HEK293 (cell line): ENCODE measurements around the gene CIROP.

Experiments
- CTCF ChIA-PET: fragments of 350-600 bp; formaldehyde crosslinking; extraction: SDS; loops from one replicate; lab custom pipeline; 2021; ENCODE audit warnings: antibody characterized with exemption; lab: Yijun Ruan, JAX
- POLR2A ChIA-PET: fragments of 300-600 bp; formaldehyde crosslinking; extraction: SDS; loops from one replicate; lab custom pipeline; 2020; ENCODE audit warnings: antibody characterized with exemption, inconsistent platforms; lab: Yijun Ruan, JAX
- H3K27ac ChIP-seq: fragments of 200-500 bp; sonication (Bioruptor generic); 2 replicates; pipeline ENCODE4 v1.5.1; 2014; ENCODE audit warnings: low read depth, low read length, control low read depth, inconsistent platforms; ENCODE audit errors: extremely low read depth
- H3K36me3 ChIP-seq, 2 experiments: fragments of 200-500 bp in 1 of 2; sonication (Bioruptor generic) in 1 of 2; 1 replicate in 1 of 2; 2 replicates in 1 of 2; pipeline ENCODE4 v1.5.1; 2014 to 2017; ENCODE audit warnings: inconsistent platforms in 2 of 2, low read length in 2 of 2; ENCODE audit not compliant: control insufficient read depth in 2 of 2, insufficient read depth in 1 of 2
- H3K4me1 ChIP-seq: fragments of 200-500 bp; sonication (Bioruptor generic); 2 replicates; pipeline ENCODE4 v1.5.1; 2014; ENCODE audit warnings: mild to moderate bottlenecking, low read length, inconsistent platforms; ENCODE audit not compliant: control insufficient read depth, insufficient read depth
- H3K4me3 ChIP-seq: 2 replicates; pipeline ENCODE4 v1.5.1; 2011; ENCODE audit warnings: low read depth, mild to moderate bottlenecking, control low read depth, low read length, moderate library complexity
- H3K9me3 ChIP-seq: fragments of 200-500 bp; sonication (Bioruptor generic); 2 replicates; pipeline ENCODE4 v1.5.1; 2014; ENCODE audit warnings: low read depth, low read length, inconsistent platforms; ENCODE audit not compliant: control insufficient read depth, insufficient read depth
- GLI4 ChIP-seq: fragments of 450-650 bp; formaldehyde crosslinking; IDR thresholded peaks from 2 replicates; pipeline ENCODE4 v1.5.1; 2016; ENCODE audit warnings: missing biosample characterization, missing genetic modification characterization
- KLF1 ChIP-seq: fragments of 450-650 bp; formaldehyde crosslinking; IDR thresholded peaks from 2 replicates; pipeline ENCODE4 v1.5.1; 2016; ENCODE audit warnings: missing biosample characterization, missing genetic modification characterization
- PRDM1 ChIP-seq: fragments of 450-650 bp; formaldehyde crosslinking; IDR thresholded peaks from 2 replicates; pipeline ENCODE4; 2016; ENCODE audit warnings: missing biosample characterization, missing genetic modification characterization
- SP2 ChIP-seq: fragments of 450-650 bp; formaldehyde crosslinking; IDR thresholded peaks from 2 replicates; pipeline ENCODE4 v1.5.1; 2016; ENCODE audit warnings: missing biosample characterization, missing genetic modification characterization
- SP3 ChIP-seq: fragments of 450-650 bp; formaldehyde crosslinking; IDR thresholded peaks from 2 replicates; pipeline ENCODE4 v1.5.1; 2016; ENCODE audit warnings: missing biosample characterization, missing genetic modification characterization
- ZBTB1 ChIP-seq: fragments of 450-650 bp; formaldehyde crosslinking; IDR thresholded peaks from 2 replicates; pipeline ENCODE4 v1.5.1; 2016; ENCODE audit warnings: missing biosample characterization, missing genetic modification characterization
- ZNF169 ChIP-seq: fragments of 450-650 bp; formaldehyde crosslinking; IDR thresholded peaks from 2 replicates; pipeline ENCODE4 v1.5.1; 2016; ENCODE audit warnings: missing biosample characterization, missing genetic modification characterization
- ZNF221 ChIP-seq: fragments of 450-650 bp; formaldehyde crosslinking; IDR thresholded peaks from 2 replicates; pipeline ENCODE4 v1.5.1; 2017; ENCODE audit warnings: missing biosample characterization, missing genetic modification characterization, borderline replicate concordance
- ZNF324 ChIP-seq: fragments of 450-650 bp; formaldehyde crosslinking; IDR thresholded peaks from 2 replicates; pipeline ENCODE4 v1.5.1; 2016; ENCODE audit warnings: missing biosample characterization, missing genetic modification characterization
- ZNF37A ChIP-seq: fragments of 450-650 bp; IDR thresholded peaks from 2 replicates; pipeline ENCODE4 v1.5.1; 2018; ENCODE audit warnings: missing biosample characterization, missing genetic modification characterization
- ZNF394 ChIP-seq: fragments of 450-650 bp; formaldehyde crosslinking; IDR thresholded peaks from 2 replicates; pipeline ENCODE4 v1.5.1; 2016; ENCODE audit warnings: missing biosample characterization, missing genetic modification characterization, mild to moderate bottlenecking, moderate library complexity, borderline replicate concordance
- ZNF837 ChIP-seq: fragments of 450-650 bp; formaldehyde crosslinking; IDR thresholded peaks from 2 replicates; pipeline ENCODE4 v1.5.1; 2016; ENCODE audit warnings: missing biosample characterization, missing genetic modification characterization
- ZXDB ChIP-seq: fragments of 450-650 bp; formaldehyde crosslinking; IDR thresholded peaks from 2 replicates; pipeline ENCODE4 v1.5.1; 2016; ENCODE audit warnings: missing biosample characterization, missing genetic modification characterization
- TF ChIP-seq, protein P1 (sequence below): fragments of 450-650 bp; formaldehyde crosslinking; conservative IDR thresholded peaks from 2 replicates; pipeline ENCODE4 v1.5.1; 2016; ENCODE audit warnings: low read depth, missing biosample characterization, missing genetic modification characterization
- TF ChIP-seq, protein P2 (sequence below): fragments of 450-650 bp; formaldehyde crosslinking; IDR thresholded peaks from 2 replicates; pipeline ENCODE4 v1.5.1; 2016; ENCODE audit warnings: missing biosample characterization, missing genetic modification characterization, borderline replicate concordance
- TF ChIP-seq, protein P3 (sequence below): fragments of 450-650 bp; formaldehyde crosslinking; IDR thresholded peaks from 2 replicates; pipeline ENCODE4 v1.5.1; 2017; ENCODE audit warnings: missing biosample characterization, missing genetic modification characterization
- TF ChIP-seq, protein P4 (sequence below): fragments of 450-650 bp; formaldehyde crosslinking; IDR thresholded peaks from 2 replicates; pipeline ENCODE4 v1.5.0; 2017; ENCODE audit warnings: missing biosample characterization, missing genetic modification characterization, borderline replicate concordance
- TF ChIP-seq, protein P5 (sequence below): fragments of 450-650 bp; formaldehyde crosslinking; IDR thresholded peaks from 2 replicates; pipeline ENCODE4 v1.5.1; 2016; ENCODE audit warnings: missing biosample characterization, missing genetic modification characterization
- TF ChIP-seq, protein P6 (sequence below): fragments of 450-650 bp; formaldehyde crosslinking; IDR thresholded peaks from 2 replicates; pipeline ENCODE4 v1.5.1; 2016; ENCODE audit warnings: missing biosample characterization, missing genetic modification characterization, borderline replicate concordance

Gene CIROP

DNA sequence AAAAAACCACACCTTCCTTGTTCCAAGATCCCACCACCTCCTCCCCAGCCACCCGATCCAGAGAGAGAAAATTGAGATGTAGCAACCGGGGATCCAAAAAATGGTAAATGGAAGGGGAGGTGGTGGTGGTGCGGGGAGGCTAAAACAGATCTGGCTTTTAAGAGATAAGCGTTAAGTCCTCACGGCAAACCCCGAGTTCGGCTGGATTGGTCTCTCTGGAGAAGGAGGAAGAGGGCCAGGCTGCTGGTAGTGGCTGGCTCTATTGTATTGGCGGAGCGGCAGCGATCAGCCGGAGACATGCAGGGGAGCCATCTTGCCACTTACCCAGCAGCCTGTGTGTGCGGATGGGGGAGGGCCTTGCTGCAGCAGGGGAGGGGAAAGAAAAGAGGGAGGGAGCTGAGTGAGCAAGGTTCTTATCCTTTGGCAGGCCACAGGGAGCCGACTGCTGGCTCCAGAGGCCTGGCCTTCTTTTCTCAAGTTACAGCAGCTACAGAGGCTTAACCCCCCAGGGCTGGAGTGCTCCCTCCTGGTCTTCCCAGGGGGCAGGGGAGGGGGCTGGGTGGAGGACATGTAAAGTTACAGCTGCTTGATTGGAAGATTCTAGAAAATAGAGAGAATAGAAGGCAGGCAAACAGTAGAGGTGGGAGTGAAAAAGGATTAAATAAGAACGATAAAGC is 33.4 kb downstream of the CIROP start:
- Histone ChIP-seq H3K27ac (peak overlapping the region; percentile 84), H3K4me1 (peaks cover 16% of the 10 kb centered on the region), H3K36me3 (peaks cover 28 to 59% of the 10 kb centered on the region in 2 experiments), H3K9me3 (no peaks in the 10 kb centered on the region), H3K4me3 (peak overlapping the region; percentile 65)
- ChIA-PET CTCF (interaction anchor here (0.6 to 4.0 kb wide), 14 partner anchors 9 to 1160 kb away, joined by 3 to 21 read pairs (median 8); partner anchors contain the start of genes ACIN1, C14orf119 and CDH24), POLR2A (interaction anchor here (0.6 to 3.5 kb wide), 14 partner anchors 8 to 250 kb away, joined by 3 to 48 read pairs (median 4); partner anchors contain the start of genes ACIN1, AJUBA, C14orf119 and PABPN1)
- TF ChIP-seq GLI4 (tag by site-specific recombination), result no peak
- TF ChIP-seq ZBTB1 (tag by site-specific recombination), result no peak
- TF ChIP-seq SP2, result peak; percentile 72
- TF ChIP-seq, protein P1, sequence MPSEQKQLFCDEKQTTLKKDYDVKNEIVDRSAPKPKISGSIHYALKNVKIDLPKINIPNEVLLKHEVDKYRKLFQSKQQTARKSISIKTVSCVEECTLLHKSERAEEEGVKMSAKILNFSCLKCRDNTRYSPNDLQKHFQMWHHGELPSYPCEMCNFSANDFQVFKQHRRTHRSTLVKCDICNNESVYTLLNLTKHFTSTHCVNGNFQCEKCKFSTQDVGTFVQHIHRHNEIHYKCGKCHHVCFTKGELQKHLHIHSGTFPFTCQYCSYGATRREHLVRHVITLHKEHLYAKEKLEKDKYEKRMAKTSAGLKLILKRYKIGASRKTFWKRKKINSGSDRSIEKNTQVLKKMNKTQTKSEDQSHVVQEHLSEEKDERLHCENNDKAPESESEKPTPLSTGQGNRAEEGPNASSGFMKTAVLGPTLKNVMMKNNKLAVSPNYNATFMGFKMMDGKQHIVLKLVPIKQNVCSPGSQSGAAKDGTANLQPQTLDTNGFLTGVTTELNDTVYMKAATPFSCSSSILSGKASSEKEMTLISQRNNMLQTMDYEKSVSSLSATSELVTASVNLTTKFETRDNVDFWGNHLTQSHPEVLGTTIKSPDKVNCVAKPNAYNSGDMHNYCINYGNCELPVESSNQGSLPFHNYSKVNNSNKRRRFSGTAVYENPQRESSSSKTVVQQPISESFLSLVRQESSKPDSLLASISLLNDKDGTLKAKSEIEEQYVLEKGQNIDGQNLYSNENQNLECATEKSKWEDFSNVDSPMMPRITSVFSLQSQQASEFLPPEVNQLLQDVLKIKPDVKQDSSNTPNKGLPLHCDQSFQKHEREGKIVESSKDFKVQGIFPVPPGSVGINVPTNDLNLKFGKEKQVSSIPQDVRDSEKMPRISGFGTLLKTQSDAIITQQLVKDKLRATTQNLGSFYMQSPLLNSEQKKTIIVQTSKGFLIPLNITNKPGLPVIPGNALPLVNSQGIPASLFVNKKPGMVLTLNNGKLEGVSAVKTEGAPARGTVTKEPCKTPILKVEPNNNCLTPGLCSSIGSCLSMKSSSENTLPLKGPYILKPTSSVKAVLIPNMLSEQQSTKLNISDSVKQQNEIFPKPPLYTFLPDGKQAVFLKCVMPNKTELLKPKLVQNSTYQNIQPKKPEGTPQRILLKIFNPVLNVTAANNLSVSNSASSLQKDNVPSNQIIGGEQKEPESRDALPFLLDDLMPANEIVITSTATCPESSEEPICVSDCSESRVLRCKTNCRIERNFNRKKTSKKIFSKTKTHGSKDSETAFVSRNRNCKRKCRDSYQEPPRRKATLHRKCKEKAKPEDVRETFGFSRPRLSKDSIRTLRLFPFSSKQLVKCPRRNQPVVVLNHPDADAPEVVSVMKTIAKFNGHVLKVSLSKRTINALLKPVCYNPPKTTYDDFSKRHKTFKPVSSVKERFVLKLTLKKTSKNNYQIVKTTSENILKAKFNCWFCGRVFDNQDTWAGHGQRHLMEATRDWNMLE (tag by site-specific recombination), result no peak
- TF ChIP-seq ZNF37A, result no peak
- TF ChIP-seq, protein P2, sequence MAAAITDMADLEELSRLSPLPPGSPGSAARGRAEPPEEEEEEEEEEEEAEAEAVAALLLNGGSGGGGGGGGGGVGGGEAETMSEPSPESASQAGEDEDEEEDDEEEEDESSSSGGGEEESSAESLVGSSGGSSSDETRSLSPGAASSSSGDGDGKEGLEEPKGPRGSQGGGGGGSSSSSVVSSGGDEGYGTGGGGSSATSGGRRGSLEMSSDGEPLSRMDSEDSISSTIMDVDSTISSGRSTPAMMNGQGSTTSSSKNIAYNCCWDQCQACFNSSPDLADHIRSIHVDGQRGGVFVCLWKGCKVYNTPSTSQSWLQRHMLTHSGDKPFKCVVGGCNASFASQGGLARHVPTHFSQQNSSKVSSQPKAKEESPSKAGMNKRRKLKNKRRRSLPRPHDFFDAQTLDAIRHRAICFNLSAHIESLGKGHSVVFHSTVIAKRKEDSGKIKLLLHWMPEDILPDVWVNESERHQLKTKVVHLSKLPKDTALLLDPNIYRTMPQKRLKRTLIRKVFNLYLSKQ (tag by site-specific recombination), result no peak
- peak; percentile 82 for TF ChIP-seq SP3 (tag by site-specific recombination)
- peak; percentile 67; the same call in 1 of the 2 replicates for TF ChIP-seq KLF1 (tag by site-specific recombination)
- TF ChIP-seq ZNF324, result peak; percentile 25; the same call in 1 of the 2 replicates
- TF ChIP-seq, protein P3, sequence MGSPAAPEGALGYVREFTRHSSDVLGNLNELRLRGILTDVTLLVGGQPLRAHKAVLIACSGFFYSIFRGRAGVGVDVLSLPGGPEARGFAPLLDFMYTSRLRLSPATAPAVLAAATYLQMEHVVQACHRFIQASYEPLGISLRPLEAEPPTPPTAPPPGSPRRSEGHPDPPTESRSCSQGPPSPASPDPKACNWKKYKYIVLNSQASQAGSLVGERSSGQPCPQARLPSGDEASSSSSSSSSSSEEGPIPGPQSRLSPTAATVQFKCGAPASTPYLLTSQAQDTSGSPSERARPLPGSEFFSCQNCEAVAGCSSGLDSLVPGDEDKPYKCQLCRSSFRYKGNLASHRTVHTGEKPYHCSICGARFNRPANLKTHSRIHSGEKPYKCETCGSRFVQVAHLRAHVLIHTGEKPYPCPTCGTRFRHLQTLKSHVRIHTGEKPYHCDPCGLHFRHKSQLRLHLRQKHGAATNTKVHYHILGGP (tag by site-specific recombination), result no peak
- TF ChIP-seq, protein P4, sequence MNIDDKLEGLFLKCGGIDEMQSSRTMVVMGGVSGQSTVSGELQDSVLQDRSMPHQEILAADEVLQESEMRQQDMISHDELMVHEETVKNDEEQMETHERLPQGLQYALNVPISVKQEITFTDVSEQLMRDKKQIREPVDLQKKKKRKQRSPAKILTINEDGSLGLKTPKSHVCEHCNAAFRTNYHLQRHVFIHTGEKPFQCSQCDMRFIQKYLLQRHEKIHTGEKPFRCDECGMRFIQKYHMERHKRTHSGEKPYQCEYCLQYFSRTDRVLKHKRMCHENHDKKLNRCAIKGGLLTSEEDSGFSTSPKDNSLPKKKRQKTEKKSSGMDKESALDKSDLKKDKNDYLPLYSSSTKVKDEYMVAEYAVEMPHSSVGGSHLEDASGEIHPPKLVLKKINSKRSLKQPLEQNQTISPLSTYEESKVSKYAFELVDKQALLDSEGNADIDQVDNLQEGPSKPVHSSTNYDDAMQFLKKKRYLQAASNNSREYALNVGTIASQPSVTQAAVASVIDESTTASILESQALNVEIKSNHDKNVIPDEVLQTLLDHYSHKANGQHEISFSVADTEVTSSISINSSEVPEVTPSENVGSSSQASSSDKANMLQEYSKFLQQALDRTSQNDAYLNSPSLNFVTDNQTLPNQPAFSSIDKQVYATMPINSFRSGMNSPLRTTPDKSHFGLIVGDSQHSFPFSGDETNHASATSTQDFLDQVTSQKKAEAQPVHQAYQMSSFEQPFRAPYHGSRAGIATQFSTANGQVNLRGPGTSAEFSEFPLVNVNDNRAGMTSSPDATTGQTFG (tag by site-specific recombination), result no peak
- TF ChIP-seq PRDM1 (tag by site-specific recombination), result no peak
- TF ChIP-seq ZXDB, result peak; percentile 64
- TF ChIP-seq ZNF837, result no peak
- TF ChIP-seq, protein P5, sequence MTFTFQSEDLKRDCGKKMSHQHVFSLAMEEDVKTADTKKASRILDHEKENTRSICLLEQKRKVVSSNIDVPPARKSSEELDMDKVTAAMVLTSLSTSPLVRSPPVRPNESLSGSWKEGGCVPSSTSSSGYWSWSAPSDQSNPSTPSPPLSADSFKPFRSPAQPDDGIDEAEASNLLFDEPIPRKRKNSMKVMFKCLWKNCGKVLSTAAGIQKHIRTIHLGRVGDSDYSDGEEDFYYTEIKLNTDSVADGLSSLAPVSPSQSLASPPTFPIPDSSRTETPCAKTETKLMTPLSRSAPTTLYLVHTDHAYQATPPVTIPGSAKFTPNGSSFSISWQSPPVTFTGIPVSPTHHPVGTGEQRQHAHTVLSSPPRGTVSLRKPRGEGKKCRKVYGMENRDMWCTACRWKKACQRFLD (tag by site-specific recombination), result no peak
- TF ChIP-seq, protein P6, sequence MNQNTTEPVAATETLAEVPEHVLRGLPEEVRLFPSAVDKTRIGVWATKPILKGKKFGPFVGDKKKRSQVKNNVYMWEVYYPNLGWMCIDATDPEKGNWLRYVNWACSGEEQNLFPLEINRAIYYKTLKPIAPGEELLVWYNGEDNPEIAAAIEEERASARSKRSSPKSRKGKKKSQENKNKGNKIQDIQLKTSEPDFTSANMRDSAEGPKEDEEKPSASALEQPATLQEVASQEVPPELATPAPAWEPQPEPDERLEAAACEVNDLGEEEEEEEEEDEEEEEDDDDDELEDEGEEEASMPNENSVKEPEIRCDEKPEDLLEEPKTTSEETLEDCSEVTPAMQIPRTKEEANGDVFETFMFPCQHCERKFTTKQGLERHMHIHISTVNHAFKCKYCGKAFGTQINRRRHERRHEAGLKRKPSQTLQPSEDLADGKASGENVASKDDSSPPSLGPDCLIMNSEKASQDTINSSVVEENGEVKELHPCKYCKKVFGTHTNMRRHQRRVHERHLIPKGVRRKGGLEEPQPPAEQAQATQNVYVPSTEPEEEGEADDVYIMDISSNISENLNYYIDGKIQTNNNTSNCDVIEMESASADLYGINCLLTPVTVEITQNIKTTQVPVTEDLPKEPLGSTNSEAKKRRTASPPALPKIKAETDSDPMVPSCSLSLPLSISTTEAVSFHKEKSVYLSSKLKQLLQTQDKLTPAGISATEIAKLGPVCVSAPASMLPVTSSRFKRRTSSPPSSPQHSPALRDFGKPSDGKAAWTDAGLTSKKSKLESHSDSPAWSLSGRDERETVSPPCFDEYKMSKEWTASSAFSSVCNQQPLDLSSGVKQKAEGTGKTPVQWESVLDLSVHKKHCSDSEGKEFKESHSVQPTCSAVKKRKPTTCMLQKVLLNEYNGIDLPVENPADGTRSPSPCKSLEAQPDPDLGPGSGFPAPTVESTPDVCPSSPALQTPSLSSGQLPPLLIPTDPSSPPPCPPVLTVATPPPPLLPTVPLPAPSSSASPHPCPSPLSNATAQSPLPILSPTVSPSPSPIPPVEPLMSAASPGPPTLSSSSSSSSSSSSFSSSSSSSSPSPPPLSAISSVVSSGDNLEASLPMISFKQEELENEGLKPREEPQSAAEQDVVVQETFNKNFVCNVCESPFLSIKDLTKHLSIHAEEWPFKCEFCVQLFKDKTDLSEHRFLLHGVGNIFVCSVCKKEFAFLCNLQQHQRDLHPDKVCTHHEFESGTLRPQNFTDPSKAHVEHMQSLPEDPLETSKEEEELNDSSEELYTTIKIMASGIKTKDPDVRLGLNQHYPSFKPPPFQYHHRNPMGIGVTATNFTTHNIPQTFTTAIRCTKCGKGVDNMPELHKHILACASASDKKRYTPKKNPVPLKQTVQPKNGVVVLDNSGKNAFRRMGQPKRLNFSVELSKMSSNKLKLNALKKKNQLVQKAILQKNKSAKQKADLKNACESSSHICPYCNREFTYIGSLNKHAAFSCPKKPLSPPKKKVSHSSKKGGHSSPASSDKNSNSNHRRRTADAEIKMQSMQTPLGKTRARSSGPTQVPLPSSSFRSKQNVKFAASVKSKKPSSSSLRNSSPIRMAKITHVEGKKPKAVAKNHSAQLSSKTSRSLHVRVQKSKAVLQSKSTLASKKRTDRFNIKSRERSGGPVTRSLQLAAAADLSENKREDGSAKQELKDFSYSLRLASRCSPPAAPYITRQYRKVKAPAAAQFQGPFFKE (tag by site-specific recombination), result no peak
- no peak for TF ChIP-seq ZNF221 (tag by site-specific recombination)
- no peak for TF ChIP-seq ZNF394 (tag by site-specific recombination)
- no peak for TF ChIP-seq ZNF169 (tag by site-specific recombination)
